ENCODE results near the gene POC1B.

DNA sequence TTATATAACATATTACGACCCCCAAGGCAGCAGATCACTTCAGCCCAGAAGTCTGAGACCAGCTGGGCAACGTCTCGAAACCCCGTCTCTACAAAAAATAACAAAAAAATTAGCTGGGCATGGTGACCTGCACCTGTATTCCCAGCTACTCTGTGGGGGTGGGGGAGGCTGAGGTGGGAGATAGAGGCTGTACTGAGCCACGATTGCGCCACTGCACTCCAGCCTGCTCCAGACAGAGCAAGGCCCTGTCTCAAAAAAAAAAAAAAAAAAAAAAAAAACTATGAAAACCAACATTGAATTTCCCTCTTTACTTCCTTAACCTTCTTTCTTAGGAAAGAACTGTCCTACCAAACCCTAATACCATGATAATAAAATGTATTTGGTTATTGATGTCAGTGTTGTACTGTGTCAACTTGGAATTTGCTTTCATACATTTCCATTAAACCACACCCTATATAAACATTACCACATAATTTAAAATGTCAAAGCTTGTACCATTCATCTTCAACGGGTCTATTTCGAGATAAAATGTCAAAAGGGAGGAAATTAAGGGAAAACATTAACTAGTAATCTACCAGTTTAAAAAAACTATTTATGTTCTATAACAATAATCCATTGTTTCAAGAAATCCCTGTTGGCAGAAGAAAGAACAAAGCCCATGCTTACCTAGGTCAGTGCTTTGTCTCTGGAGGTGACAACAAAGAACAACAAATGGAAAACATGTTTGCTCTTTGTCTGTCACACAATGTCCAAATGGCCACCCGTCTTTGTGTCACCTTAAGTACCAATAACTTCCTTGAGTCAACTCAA, 18.6 kb downstream of the POC1B start:
- no peak for TF ChIP-seq EZH2 (IDR thresholded peaks at IDR 0.05; ENCODE audit: low read depth)
- TF ChIP-seq, protein P1, sequence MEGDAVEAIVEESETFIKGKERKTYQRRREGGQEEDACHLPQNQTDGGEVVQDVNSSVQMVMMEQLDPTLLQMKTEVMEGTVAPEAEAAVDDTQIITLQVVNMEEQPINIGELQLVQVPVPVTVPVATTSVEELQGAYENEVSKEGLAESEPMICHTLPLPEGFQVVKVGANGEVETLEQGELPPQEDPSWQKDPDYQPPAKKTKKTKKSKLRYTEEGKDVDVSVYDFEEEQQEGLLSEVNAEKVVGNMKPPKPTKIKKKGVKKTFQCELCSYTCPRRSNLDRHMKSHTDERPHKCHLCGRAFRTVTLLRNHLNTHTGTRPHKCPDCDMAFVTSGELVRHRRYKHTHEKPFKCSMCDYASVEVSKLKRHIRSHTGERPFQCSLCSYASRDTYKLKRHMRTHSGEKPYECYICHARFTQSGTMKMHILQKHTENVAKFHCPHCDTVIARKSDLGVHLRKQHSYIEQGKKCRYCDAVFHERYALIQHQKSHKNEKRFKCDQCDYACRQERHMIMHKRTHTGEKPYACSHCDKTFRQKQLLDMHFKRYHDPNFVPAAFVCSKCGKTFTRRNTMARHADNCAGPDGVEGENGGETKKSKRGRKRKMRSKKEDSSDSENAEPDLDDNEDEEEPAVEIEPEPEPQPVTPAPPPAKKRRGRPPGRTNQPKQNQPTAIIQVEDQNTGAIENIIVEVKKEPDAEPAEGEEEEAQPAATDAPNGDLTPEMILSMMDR (conservative IDR thresholded peaks at IDR 0.05) = no peak
